HEK293 (cell line): ENCODE results near the gene HARS1.

Experiments
- IKZF3 ChIP-seq: fragments of 450-650 bp; IDR thresholded peaks from 2 replicates; pipeline ENCODE4 v1.5.0; 2018; ENCODE audit warnings: missing biosample characterization, mild to moderate bottlenecking, missing genetic modification characterization, moderate library complexity
- SETDB1 ChIP-seq: IDR thresholded peaks from one replicate; pipeline ENCODE4 v1.6.1; 2017; ENCODE audit warnings: mild to moderate bottlenecking, low read length, moderate library complexity, mixed read lengths; ENCODE audit not compliant: insufficient read length
- ZFP41 ChIP-seq: fragments of 450-650 bp; formaldehyde crosslinking; IDR thresholded peaks from 2 replicates; pipeline ENCODE4 v1.5.1; 2016; ENCODE audit warnings: missing biosample characterization, missing genetic modification characterization, borderline replicate concordance
- ZNF138 ChIP-seq: fragments of 450-650 bp; formaldehyde crosslinking; IDR thresholded peaks from 2 replicates; pipeline ENCODE4 v1.5.1; 2016; ENCODE audit warnings: missing biosample characterization, missing genetic modification characterization, borderline replicate concordance
- ZNF146 ChIP-seq: fragments of 450-650 bp; formaldehyde crosslinking; IDR thresholded peaks from 2 replicates; pipeline ENCODE4 v1.5.1; 2016; ENCODE audit warnings: missing biosample characterization, missing genetic modification characterization
- ZNF354C ChIP-seq: fragments of 450-650 bp; formaldehyde crosslinking; IDR thresholded peaks from 2 replicates; pipeline ENCODE4 v1.5.1; 2016; ENCODE audit warnings: missing biosample characterization, missing genetic modification characterization, low read depth, borderline replicate concordance
- ZNF391 ChIP-seq: fragments of 450-650 bp; formaldehyde crosslinking; IDR thresholded peaks from 2 replicates; pipeline ENCODE4 v1.5.1; 2016; ENCODE audit warnings: low read depth, missing biosample characterization, missing genetic modification characterization, borderline replicate concordance
- ZNF514 ChIP-seq: fragments of 450-650 bp; formaldehyde crosslinking; IDR thresholded peaks from 2 replicates; pipeline ENCODE4 v1.5.1; 2016; ENCODE audit warnings: missing biosample characterization, missing genetic modification characterization
- ZNF621 ChIP-seq: fragments of 450-650 bp; formaldehyde crosslinking; IDR thresholded peaks from 2 replicates; pipeline ENCODE4 v1.5.1; 2017; ENCODE audit warnings: missing biosample characterization, missing genetic modification characterization
- ZNF629 ChIP-seq: fragments of 450-650 bp; formaldehyde crosslinking; IDR thresholded peaks from 2 replicates; pipeline ENCODE4 v1.5.1; 2017; ENCODE audit warnings: missing biosample characterization, missing genetic modification characterization
- ZNF677 ChIP-seq: fragments of 450-650 bp; IDR thresholded peaks from 2 replicates; pipeline ENCODE4 v1.5.0; 2018; ENCODE audit warnings: missing biosample characterization, mild to moderate bottlenecking, missing genetic modification characterization, moderate library complexity
- TF ChIP-seq, protein P1 (sequence below): fragments of 450-650 bp; formaldehyde crosslinking; IDR thresholded peaks from 2 replicates; pipeline ENCODE4 v1.5.1; 2016; ENCODE audit warnings: missing biosample characterization, missing genetic modification characterization
- TF ChIP-seq, protein P2 (sequence below): fragments of 450-650 bp; formaldehyde crosslinking; IDR thresholded peaks from 2 replicates; pipeline ENCODE4 v1.5.1; 2017; ENCODE audit warnings: missing biosample characterization, missing genetic modification characterization
- TF ChIP-seq, protein P3 (sequence below): fragments of 450-650 bp; formaldehyde crosslinking; IDR thresholded peaks from 2 replicates; pipeline ENCODE4 v1.5.1; 2016; ENCODE audit warnings: missing biosample characterization, missing genetic modification characterization
- TF ChIP-seq, protein P4 (sequence below): fragments of 450-650 bp; formaldehyde crosslinking; IDR thresholded peaks from 2 replicates; pipeline ENCODE4 v1.5.1; 2016; ENCODE audit warnings: missing biosample characterization, missing genetic modification characterization
- TF ChIP-seq, protein P5 (sequence below): fragments of 450-650 bp; formaldehyde crosslinking; conservative IDR thresholded peaks from 2 replicates; pipeline ENCODE4 v1.5.1; 2016; ENCODE audit warnings: low read depth, missing biosample characterization, missing genetic modification characterization
- TF ChIP-seq, protein P6 (sequence below): fragments of 450-650 bp; formaldehyde crosslinking; IDR thresholded peaks from 2 replicates; pipeline ENCODE4 v1.5.1; 2017; ENCODE audit warnings: missing biosample characterization, missing genetic modification characterization
- TF ChIP-seq, protein P7 (sequence below): fragments of 450-650 bp; formaldehyde crosslinking; IDR thresholded peaks from 2 replicates; pipeline ENCODE4 v1.5.1; 2016; ENCODE audit warnings: missing biosample characterization, missing genetic modification characterization

Gene HARS1

DNA sequence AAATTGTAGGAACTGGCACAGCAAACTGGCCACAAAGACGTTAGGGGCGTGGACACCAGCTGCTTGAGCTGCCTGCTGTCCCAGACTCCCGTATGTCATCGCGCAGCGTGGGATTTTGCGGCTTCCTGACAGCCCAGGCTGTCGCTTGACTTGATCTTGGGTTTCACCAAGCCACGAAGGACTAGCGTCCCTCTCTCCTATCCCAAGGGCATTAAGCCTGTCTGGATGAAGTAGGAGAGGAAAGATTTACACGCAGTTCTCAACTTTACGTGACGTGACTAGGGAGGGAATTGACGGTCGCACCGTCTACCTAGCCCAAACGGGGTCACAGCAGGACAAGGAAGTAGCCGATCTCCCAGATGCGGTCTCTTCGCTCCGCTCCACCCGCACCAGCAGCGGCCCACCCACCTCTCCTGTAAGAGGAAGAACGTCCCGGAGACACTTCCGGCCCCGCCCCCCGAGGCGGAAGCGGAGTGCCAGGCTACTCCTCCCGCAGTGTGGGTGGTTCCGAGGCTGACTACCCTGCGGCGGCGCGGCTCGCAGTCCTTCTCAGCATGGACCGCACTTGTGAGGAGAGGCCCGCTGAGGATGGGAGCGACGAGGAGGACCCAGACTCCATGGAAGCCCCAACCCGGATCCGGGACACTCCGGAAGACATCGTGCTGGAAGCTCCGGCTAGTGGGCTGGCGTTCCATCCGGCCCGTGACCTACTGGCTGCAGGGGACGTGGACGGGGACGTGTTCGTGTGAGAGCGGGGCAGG is 26.6 kb downstream of the HARS1 start, which contains the start of gene WDR55 (continued):
- TF ChIP-seq, protein P1, sequence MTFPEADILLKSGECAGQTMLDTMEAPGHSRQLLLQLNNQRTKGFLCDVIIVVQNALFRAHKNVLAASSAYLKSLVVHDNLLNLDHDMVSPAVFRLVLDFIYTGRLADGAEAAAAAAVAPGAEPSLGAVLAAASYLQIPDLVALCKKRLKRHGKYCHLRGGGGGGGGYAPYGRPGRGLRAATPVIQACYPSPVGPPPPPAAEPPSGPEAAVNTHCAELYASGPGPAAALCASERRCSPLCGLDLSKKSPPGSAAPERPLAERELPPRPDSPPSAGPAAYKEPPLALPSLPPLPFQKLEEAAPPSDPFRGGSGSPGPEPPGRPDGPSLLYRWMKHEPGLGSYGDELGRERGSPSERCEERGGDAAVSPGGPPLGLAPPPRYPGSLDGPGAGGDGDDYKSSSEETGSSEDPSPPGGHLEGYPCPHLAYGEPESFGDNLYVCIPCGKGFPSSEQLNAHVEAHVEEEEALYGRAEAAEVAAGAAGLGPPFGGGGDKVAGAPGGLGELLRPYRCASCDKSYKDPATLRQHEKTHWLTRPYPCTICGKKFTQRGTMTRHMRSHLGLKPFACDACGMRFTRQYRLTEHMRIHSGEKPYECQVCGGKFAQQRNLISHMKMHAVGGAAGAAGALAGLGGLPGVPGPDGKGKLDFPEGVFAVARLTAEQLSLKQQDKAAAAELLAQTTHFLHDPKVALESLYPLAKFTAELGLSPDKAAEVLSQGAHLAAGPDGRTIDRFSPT (tag by site-specific recombination), result peak; percentile 93
- TF ChIP-seq SETDB1 (no peak), ZNF354C (tag by site-specific recombination) (no peak), ZNF629 (tag by site-specific recombination) (peak; percentile 87), IKZF3 (tag by site-specific recombination) (peak; percentile 83), ZNF677 (tag by site-specific recombination) (no peak), ZNF146 (tag by site-specific recombination) (no peak), ZNF391 (tag by site-specific recombination) (peak; percentile 33; the same call in 1 of the 2 replicates), ZNF514 (tag by site-specific recombination) (no peak), ZNF138 (tag by site-specific recombination) (no peak), ZFP41 (tag by site-specific recombination) (no peak), ZNF621 (tag by site-specific recombination) (no peak)
- TF ChIP-seq, protein P2, sequence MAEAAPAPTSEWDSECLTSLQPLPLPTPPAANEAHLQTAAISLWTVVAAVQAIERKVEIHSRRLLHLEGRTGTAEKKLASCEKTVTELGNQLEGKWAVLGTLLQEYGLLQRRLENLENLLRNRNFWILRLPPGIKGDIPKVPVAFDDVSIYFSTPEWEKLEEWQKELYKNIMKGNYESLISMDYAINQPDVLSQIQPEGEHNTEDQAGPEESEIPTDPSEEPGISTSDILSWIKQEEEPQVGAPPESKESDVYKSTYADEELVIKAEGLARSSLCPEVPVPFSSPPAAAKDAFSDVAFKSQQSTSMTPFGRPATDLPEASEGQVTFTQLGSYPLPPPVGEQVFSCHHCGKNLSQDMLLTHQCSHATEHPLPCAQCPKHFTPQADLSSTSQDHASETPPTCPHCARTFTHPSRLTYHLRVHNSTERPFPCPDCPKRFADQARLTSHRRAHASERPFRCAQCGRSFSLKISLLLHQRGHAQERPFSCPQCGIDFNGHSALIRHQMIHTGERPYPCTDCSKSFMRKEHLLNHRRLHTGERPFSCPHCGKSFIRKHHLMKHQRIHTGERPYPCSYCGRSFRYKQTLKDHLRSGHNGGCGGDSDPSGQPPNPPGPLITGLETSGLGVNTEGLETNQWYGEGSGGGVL, result no peak
- TF ChIP-seq, protein P3, sequence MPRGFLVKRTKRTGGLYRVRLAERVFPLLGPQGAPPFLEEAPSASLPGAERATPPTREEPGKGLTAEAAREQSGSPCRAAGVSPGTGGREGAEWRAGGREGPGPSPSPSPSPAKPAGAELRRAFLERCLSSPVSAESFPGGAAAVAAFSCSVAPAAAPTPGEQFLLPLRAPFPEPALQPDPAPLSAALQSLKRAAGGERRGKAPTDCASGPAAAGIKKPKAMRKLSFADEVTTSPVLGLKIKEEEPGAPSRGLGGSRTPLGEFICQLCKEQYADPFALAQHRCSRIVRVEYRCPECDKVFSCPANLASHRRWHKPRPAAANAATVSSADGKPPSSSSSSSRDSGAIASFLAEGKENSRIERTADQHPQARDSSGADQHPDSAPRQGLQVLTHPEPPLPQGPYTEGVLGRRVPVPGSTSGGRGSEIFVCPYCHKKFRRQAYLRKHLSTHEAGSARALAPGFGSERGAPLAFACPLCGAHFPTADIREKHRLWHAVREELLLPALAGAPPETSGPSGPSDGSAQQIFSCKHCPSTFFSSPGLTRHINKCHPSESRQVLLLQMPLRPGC (tag by site-specific recombination), result 0 out of 2 replicates have a peak, but pooled peaks have one; percentile 16
- TF ChIP-seq, protein P4, sequence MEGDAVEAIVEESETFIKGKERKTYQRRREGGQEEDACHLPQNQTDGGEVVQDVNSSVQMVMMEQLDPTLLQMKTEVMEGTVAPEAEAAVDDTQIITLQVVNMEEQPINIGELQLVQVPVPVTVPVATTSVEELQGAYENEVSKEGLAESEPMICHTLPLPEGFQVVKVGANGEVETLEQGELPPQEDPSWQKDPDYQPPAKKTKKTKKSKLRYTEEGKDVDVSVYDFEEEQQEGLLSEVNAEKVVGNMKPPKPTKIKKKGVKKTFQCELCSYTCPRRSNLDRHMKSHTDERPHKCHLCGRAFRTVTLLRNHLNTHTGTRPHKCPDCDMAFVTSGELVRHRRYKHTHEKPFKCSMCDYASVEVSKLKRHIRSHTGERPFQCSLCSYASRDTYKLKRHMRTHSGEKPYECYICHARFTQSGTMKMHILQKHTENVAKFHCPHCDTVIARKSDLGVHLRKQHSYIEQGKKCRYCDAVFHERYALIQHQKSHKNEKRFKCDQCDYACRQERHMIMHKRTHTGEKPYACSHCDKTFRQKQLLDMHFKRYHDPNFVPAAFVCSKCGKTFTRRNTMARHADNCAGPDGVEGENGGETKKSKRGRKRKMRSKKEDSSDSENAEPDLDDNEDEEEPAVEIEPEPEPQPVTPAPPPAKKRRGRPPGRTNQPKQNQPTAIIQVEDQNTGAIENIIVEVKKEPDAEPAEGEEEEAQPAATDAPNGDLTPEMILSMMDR (tag by site-specific recombination), result no peak
- TF ChIP-seq, protein P5, sequence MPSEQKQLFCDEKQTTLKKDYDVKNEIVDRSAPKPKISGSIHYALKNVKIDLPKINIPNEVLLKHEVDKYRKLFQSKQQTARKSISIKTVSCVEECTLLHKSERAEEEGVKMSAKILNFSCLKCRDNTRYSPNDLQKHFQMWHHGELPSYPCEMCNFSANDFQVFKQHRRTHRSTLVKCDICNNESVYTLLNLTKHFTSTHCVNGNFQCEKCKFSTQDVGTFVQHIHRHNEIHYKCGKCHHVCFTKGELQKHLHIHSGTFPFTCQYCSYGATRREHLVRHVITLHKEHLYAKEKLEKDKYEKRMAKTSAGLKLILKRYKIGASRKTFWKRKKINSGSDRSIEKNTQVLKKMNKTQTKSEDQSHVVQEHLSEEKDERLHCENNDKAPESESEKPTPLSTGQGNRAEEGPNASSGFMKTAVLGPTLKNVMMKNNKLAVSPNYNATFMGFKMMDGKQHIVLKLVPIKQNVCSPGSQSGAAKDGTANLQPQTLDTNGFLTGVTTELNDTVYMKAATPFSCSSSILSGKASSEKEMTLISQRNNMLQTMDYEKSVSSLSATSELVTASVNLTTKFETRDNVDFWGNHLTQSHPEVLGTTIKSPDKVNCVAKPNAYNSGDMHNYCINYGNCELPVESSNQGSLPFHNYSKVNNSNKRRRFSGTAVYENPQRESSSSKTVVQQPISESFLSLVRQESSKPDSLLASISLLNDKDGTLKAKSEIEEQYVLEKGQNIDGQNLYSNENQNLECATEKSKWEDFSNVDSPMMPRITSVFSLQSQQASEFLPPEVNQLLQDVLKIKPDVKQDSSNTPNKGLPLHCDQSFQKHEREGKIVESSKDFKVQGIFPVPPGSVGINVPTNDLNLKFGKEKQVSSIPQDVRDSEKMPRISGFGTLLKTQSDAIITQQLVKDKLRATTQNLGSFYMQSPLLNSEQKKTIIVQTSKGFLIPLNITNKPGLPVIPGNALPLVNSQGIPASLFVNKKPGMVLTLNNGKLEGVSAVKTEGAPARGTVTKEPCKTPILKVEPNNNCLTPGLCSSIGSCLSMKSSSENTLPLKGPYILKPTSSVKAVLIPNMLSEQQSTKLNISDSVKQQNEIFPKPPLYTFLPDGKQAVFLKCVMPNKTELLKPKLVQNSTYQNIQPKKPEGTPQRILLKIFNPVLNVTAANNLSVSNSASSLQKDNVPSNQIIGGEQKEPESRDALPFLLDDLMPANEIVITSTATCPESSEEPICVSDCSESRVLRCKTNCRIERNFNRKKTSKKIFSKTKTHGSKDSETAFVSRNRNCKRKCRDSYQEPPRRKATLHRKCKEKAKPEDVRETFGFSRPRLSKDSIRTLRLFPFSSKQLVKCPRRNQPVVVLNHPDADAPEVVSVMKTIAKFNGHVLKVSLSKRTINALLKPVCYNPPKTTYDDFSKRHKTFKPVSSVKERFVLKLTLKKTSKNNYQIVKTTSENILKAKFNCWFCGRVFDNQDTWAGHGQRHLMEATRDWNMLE (tag by site-specific recombination), result peak; percentile 44; the same call in 1 of the 2 replicates
- TF ChIP-seq, protein P6, sequence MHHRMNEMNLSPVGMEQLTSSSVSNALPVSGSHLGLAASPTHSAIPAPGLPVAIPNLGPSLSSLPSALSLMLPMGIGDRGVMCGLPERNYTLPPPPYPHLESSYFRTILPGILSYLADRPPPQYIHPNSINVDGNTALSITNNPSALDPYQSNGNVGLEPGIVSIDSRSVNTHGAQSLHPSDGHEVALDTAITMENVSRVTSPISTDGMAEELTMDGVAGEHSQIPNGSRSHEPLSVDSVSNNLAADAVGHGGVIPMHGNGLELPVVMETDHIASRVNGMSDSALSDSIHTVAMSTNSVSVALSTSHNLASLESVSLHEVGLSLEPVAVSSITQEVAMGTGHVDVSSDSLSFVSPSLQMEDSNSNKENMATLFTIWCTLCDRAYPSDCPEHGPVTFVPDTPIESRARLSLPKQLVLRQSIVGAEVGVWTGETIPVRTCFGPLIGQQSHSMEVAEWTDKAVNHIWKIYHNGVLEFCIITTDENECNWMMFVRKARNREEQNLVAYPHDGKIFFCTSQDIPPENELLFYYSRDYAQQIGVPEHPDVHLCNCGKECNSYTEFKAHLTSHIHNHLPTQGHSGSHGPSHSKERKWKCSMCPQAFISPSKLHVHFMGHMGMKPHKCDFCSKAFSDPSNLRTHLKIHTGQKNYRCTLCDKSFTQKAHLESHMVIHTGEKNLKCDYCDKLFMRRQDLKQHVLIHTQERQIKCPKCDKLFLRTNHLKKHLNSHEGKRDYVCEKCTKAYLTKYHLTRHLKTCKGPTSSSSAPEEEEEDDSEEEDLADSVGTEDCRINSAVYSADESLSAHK, result 0 out of 2 replicates have a peak, but pooled peaks have one; percentile 12
- TF ChIP-seq, protein P7, sequence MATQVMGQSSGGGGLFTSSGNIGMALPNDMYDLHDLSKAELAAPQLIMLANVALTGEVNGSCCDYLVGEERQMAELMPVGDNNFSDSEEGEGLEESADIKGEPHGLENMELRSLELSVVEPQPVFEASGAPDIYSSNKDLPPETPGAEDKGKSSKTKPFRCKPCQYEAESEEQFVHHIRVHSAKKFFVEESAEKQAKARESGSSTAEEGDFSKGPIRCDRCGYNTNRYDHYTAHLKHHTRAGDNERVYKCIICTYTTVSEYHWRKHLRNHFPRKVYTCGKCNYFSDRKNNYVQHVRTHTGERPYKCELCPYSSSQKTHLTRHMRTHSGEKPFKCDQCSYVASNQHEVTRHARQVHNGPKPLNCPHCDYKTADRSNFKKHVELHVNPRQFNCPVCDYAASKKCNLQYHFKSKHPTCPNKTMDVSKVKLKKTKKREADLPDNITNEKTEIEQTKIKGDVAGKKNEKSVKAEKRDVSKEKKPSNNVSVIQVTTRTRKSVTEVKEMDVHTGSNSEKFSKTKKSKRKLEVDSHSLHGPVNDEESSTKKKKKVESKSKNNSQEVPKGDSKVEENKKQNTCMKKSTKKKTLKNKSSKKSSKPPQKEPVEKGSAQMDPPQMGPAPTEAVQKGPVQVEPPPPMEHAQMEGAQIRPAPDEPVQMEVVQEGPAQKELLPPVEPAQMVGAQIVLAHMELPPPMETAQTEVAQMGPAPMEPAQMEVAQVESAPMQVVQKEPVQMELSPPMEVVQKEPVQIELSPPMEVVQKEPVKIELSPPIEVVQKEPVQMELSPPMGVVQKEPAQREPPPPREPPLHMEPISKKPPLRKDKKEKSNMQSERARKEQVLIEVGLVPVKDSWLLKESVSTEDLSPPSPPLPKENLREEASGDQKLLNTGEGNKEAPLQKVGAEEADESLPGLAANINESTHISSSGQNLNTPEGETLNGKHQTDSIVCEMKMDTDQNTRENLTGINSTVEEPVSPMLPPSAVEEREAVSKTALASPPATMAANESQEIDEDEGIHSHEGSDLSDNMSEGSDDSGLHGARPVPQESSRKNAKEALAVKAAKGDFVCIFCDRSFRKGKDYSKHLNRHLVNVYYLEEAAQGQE, result 0 out of 2 replicates have a peak, but pooled peaks have one; percentile 17
